Natural killer cell (primary cell): Measurements from ENCODE around the gene CAPN13. TPM values are rescaled to one million over a fixed set of nuclear protein-coding genes. Genes with fewer than 3 reads are reported as not detected.

Experiments used
- ATAC-seq, 3 donors: fragments of 150-1000 bp in 2 of 3; fragments of 200-7000 bp in 1 of 3; cut with Tn5 transposase; 1 replicate in 1 of 3; 2 replicates in 2 of 3; pipeline ENCODE4 v1.10.0; 2021; ENCODE audit warnings: mild to moderate bottlenecking in 2 of 3, moderate library complexity in 2 of 3
- DNase-seq, 2 donors: peaks; one replicate each; pipeline versions ENCODE4 v3.0.0 to v3.0.0-alpha.2; 2013 to 2021; ENCODE audit warnings: mixed read lengths in 1 of 2
- H3K27ac ChIP-seq: one replicate; pipeline ENCODE4 v1.5.1; 2013; ENCODE audit warnings: mild to moderate bottlenecking, low read length
- H3K27me3 ChIP-seq: one replicate; pipeline ENCODE4 v1.6.1; 2013; ENCODE audit warnings: low read length; ENCODE audit not compliant: control insufficient read depth, insufficient read depth
- H3K36me3 ChIP-seq: one replicate; pipeline ENCODE4 v1.6.1; 2013; ENCODE audit warnings: low read length; ENCODE audit not compliant: control insufficient read depth, insufficient read depth
- H3K4me1 ChIP-seq: one replicate; pipeline ENCODE4 v1.6.1; 2013; ENCODE audit warnings: low read length; ENCODE audit not compliant: control insufficient read depth, insufficient read depth
- H3K4me3 ChIP-seq: one replicate; pipeline ENCODE4 v1.5.1; 2013; ENCODE audit warnings: low read length
- H3K9me3 ChIP-seq: one replicate; pipeline ENCODE4 v1.6.1; 2013; ENCODE audit warnings: low read length; ENCODE audit not compliant: control insufficient read depth, insufficient read depth
- H3K27ac Mint-ChIP-seq, 2 donors: one replicate each; pipeline ENCODE4 v1.8.0; 2022; ENCODE audit warnings: mild to moderate bottlenecking in 2 of 2, mixed read lengths in 2 of 2, moderate library complexity in 1 of 2
- H3K27me3 Mint-ChIP-seq, 2 donors: one replicate each; pipeline ENCODE4 v1.8.0; 2022; ENCODE audit warnings: low read depth in 2 of 2, mixed read lengths in 2 of 2
- H3K36me3 Mint-ChIP-seq: one replicate; pipeline ENCODE4 v1.8.0; 2022; ENCODE audit warnings: mixed read lengths
- H3K4me1 Mint-ChIP-seq, 2 donors: one replicate each; pipeline ENCODE4 v1.8.0; 2022; ENCODE audit warnings: mixed read lengths in 2 of 2
- H3K4me3 Mint-ChIP-seq: one replicate; pipeline ENCODE4 v1.8.0; 2022; ENCODE audit warnings: mild to moderate bottlenecking, moderate library complexity, mixed read lengths
- H3K9me3 Mint-ChIP-seq, 2 donors: one replicate each; pipeline ENCODE4 v1.8.0; 2022; ENCODE audit warnings: mixed read lengths in 2 of 2
- WGBS: methylation state at CpG from one replicate; pipeline ENCODE4 v1.1.7; 2013; ENCODE audit warnings: missing lambda C conversion rate; ENCODE audit not compliant: insufficient coverage; 5-methylcytosine and 5-hydroxymethylcytosine counted together
- intact Hi-C: fragments of 100-400 bp; cut with micrococcal nuclease; formaldehyde crosslinking; loops from one replicate; pipeline ENCODE4 v1.14.2; 2022
- total RNA-seq, 4 donors: library from RNA; stranded (reverse); fragments of 120-200 nt in 1 of 4; gene quantifications; one replicate each; pipeline versions ENCODE4 v1.2.3 to v1.2.4, GENCODE V29; 2013 to 2022
- TF ChIP-seq, protein P1 (sequence below): fragments of 200-600 bp; IDR thresholded peaks from one replicate; pipeline ENCODE4 v1.8.0; 2022; ENCODE audit warnings: antibody characterized with exemption

Gene CAPN13
- total RNA-seq, 3 donors from 2014 or later (not counting 1 experiment from before 2014, with no cell fraction given), result not detected

DNA sequence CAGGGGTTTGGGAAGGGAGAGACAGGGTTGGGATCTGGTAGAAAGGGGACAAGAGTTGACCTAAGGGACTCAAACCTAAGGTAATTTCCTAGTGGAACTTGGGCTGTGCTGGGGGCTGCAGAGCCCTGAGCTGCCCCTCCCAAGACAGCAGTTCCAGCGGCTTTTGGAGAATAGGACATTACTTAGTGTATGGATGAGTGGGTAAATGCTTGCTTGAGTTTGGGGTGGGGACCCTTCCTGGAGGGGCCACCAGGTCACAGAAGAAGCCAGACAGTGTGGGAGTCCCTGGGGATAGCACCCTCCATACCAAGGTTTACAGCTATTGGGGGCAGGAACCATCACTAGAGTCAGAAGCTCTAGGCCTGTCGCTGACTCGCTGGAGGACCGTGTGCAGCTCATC lies 111.5 kb downstream of the CAPN13 start:
- Mint-ChIP-seq H3K4me3 (no peak overlapping the region), H3K36me3 (no peaks in the 10 kb centered on the region), H3K9me3 (no peaks in the 10 kb centered on the region), H3K4me1 (peaks cover 0 to 8% of the 10 kb centered on the region in 2 donors), H3K27me3 (peaks cover 16 to 17% of the 10 kb centered on the region in 2 donors), H3K27ac (no peak overlapping the region)
- intact Hi-C loops, result no loop called here
- H3K36me3 ChIP-seq, result no peaks in the 10 kb centered on the region
- no peak overlapping the region for H3K27ac ChIP-seq
- ATAC-seq (no peak), DNase-seq (no peak)
- TF ChIP-seq, protein P1, sequence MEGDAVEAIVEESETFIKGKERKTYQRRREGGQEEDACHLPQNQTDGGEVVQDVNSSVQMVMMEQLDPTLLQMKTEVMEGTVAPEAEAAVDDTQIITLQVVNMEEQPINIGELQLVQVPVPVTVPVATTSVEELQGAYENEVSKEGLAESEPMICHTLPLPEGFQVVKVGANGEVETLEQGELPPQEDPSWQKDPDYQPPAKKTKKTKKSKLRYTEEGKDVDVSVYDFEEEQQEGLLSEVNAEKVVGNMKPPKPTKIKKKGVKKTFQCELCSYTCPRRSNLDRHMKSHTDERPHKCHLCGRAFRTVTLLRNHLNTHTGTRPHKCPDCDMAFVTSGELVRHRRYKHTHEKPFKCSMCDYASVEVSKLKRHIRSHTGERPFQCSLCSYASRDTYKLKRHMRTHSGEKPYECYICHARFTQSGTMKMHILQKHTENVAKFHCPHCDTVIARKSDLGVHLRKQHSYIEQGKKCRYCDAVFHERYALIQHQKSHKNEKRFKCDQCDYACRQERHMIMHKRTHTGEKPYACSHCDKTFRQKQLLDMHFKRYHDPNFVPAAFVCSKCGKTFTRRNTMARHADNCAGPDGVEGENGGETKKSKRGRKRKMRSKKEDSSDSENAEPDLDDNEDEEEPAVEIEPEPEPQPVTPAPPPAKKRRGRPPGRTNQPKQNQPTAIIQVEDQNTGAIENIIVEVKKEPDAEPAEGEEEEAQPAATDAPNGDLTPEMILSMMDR, result no peak
- no peaks in the 10 kb centered on the region for H3K27me3 ChIP-seq
- H3K4me1 ChIP-seq, result no peaks in the 10 kb centered on the region
- no peak overlapping the region for H3K4me3 ChIP-seq
- 98% methylated on average over 4 of the region's 4 CpGs for WGBS
- no peaks in the 10 kb centered on the region for H3K9me3 ChIP-seq

DNA sequence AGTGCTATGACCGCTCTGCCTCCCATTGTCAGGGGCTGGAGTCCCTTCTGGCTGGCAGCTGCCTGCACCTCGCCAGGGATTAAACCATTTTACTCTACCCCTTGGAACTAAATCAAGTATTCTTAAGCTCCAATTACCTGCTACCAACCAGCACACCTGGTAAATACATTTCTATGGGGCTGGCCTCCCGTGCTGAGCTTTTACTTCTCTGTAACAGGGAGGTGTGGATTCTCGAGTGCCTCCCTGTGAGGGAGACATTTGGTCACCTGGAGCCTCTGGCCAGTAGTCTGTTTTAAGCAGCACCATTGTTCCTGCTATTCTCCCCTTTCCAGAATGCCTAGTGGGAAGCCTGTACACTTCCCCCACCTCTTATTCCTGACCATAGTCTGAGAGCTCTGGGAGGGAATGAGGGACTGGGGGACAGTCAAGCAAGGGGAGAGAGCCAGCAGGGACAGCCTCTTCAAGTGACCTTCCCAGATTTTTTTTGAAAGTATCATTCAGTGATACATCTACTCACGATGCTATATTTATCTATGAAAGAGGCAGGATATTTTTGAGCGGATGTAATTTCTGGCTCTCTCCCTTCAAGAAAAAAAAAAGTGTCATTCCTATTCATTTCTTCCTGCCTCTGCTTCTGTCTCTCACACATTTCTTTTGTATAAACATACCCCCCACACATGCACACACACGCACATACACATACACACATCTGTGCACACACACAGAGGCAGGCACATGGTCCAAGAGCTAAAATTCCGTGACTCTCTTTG lies 112.8 kb downstream of the CAPN13 start:
- TF ChIP-seq, protein P1, result no peak
- no peaks in the 10 kb centered on the region for H3K9me3 ChIP-seq
- ATAC-seq (no peak), DNase-seq (no peak)
- Mint-ChIP-seq H3K36me3 (no peaks in the 10 kb centered on the region), H3K9me3 (no peaks in the 10 kb centered on the region), H3K4me3 (no peak overlapping the region), H3K4me1 (peaks cover 0 to 8% of the 10 kb centered on the region in 2 donors), H3K27me3 (peaks cover 16 to 17% of the 10 kb centered on the region in 2 donors), H3K27ac (no peak overlapping the region)
- no peaks in the 10 kb centered on the region for H3K4me1 ChIP-seq
- 87% methylated on average over 8 of the region's 8 CpGs for WGBS
- no peak overlapping the region for H3K27ac ChIP-seq
- H3K27me3 ChIP-seq, result no peaks in the 10 kb centered on the region
- intact Hi-C loops, result no loop called here
- no peak overlapping the region for H3K4me3 ChIP-seq
- no peaks in the 10 kb centered on the region for H3K36me3 ChIP-seq

DNA sequence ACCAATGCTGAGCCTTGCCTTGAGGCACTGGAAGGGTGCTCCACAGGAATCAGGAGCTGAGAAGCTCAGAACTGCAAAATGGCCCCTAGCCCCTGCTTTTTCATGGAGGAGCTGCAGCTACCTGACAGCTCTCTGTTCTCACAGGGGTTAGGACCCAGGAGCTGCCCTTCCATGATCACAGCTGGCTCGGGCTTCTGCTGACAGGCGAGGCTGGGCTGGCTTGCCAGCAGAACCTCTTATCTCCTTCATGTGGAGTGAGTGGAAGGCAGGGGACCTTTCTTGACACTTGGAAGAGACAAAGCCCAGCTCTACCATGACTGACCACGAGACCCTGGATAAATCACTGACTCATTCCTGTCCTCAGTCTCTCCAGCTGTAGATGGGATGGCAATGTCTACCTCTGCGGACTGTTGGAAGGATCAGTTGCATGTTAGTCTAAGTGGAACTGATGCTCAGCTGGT lies 113.4 kb downstream of the CAPN13 start:
- Mint-ChIP-seq H3K9me3 (no peaks in the 10 kb centered on the region), H3K4me3 (no peak overlapping the region), H3K36me3 (no peaks in the 10 kb centered on the region), H3K4me1 (peaks cover 0 to 8% of the 10 kb centered on the region in 2 donors), H3K27ac (peak overlapping the region in 1 of 2 donors; percentile 39), H3K27me3 (peaks cover 16 to 17% of the 10 kb centered on the region in 2 donors)
- TF ChIP-seq, protein P1, result no peak
- no peak for DNase-seq
- Histone ChIP-seq H3K9me3 (no peaks in the 10 kb centered on the region), H3K27ac (no peak overlapping the region), H3K36me3 (no peaks in the 10 kb centered on the region), H3K4me1 (no peaks in the 10 kb centered on the region), H3K4me3 (no peak overlapping the region), H3K27me3 (no peaks in the 10 kb centered on the region)
- WGBS, result 93% methylated on average over 4 of the region's 4 CpGs
- ATAC-seq, result no peak
- intact Hi-C loops, result no loop called here
